ENCODE results near the gene GDAP1L1. TPM values are rescaled to one million over a fixed set of nuclear protein-coding genes. Genes with fewer than 3 reads are reported as not detected.

GDAP1L1 gene
- total RNA-seq, 1 donor from 2014 or later = 111 TPM

DNA sequence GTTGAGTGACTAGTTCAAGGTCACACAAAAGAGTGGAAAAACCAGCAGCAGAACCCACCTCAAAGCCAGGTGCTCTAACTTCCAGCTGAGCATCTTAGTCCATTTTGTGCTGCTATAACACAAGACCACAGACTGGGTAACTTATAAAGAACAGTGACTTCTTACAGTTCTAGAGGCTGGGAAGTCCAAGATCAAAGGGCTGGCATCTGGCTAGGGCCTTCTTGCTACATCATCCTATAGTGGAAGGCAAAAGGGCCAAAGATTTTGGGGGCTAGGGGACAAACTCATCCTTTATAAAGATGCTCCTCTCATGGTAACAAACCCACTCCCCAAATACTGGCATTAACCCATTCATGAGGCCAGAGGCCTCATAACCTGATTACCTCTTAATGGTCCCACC lies 54.2 kb downstream of the GDAP1L1 start:
- TF ChIP-seq, protein P1, sequence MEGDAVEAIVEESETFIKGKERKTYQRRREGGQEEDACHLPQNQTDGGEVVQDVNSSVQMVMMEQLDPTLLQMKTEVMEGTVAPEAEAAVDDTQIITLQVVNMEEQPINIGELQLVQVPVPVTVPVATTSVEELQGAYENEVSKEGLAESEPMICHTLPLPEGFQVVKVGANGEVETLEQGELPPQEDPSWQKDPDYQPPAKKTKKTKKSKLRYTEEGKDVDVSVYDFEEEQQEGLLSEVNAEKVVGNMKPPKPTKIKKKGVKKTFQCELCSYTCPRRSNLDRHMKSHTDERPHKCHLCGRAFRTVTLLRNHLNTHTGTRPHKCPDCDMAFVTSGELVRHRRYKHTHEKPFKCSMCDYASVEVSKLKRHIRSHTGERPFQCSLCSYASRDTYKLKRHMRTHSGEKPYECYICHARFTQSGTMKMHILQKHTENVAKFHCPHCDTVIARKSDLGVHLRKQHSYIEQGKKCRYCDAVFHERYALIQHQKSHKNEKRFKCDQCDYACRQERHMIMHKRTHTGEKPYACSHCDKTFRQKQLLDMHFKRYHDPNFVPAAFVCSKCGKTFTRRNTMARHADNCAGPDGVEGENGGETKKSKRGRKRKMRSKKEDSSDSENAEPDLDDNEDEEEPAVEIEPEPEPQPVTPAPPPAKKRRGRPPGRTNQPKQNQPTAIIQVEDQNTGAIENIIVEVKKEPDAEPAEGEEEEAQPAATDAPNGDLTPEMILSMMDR (IDR thresholded peaks at IDR 0.05; ENCODE audit: partially characterized antibody, unreplicated experiment) = no peak
- DNase-seq = no peak
- Mint-ChIP-seq H3K27me3 (ENCODE audit: unreplicated experiment) (no peaks in the 10 kb centered on the region), H3K4me1 (ENCODE audit: low read depth, unreplicated experiment) (no peaks in the 10 kb centered on the region), H3K9me3 (ENCODE audit: unreplicated experiment) (peaks cover 4% of the 10 kb centered on the region), H3K27ac (ENCODE audit: unreplicated experiment) (no peak overlapping the region), H3K4me3 (ENCODE audit: unreplicated experiment) (no peak overlapping the region), H3K36me3 (ENCODE audit: unreplicated experiment) (no peaks in the 10 kb centered on the region)

DNA sequence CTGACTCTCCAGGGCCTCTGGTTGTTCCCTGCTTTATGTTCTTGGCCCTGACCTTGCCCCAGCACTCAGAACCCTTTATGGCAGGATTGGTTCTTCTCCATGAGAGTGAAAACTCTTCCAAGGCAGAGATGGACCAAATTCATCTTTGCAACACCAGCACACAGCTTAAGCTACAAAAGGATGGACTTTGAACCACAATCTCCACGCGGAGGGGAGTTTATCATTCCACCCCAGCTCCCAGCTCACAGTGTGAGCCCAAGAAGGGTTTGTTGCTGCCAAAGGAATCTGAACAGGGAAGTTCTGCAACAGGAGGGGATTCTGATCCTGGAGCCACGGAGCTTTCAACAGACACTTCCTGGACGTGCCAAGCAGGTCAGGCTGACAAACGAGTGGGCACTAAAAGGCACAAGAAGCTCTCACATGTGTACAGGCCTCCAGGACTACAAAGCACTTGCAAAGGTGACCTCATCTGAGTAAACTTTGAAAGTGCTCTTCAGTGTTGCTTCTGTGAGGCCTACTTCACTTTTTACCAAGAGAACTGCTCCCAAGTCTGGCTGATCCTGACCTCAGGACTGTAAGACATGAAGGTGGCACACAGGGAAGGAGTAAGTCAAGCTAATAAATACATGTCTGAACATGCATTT lies 55.0 kb downstream of the GDAP1L1 start:
- Mint-ChIP-seq H3K36me3 (ENCODE audit: unreplicated experiment) (no peaks in the 10 kb centered on the region), H3K4me1 (ENCODE audit: low read depth, unreplicated experiment) (no peaks in the 10 kb centered on the region), H3K27me3 (ENCODE audit: unreplicated experiment) (no peaks in the 10 kb centered on the region), H3K27ac (ENCODE audit: unreplicated experiment) (no peak overlapping the region), H3K4me3 (ENCODE audit: unreplicated experiment) (no peak overlapping the region), H3K9me3 (ENCODE audit: unreplicated experiment) (peaks cover 4% of the 10 kb centered on the region)
- no peak for DNase-seq
- TF ChIP-seq, protein P1 (IDR thresholded peaks at IDR 0.05; ENCODE audit: partially characterized antibody, unreplicated experiment) = no peak

DNA sequence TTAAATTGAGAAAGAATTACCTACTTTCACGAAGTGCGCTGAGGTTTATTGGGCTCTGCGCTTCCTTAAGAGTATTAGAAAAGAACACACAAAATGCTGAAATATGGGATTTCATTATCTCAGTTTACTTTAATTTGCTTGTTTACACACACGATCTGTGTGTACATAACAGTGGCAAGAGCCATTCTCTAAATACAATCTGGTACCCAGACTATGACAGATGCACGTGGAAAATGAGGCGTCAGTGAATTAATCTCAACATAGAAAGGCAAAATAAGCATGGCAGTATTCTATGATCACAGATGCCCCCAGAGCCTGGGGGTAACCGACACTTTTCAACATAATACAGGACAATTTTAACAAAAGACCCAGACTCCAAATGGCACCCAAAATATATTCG lies 55.6 kb downstream of the GDAP1L1 start:
- TF ChIP-seq, protein P1 (IDR thresholded peaks at IDR 0.05; ENCODE audit: partially characterized antibody, unreplicated experiment) = no peak
- no peak for DNase-seq
- no peaks in the 10 kb centered on the region for H3K36me3 Mint-ChIP-seq (ENCODE audit: unreplicated experiment)
- H3K4me3 Mint-ChIP-seq (ENCODE audit: unreplicated experiment) = no peak overlapping the region
- H3K27me3 Mint-ChIP-seq (ENCODE audit: unreplicated experiment) = no peaks in the 10 kb centered on the region
- no peaks in the 10 kb centered on the region for H3K4me1 Mint-ChIP-seq (ENCODE audit: low read depth, unreplicated experiment)
- H3K9me3 Mint-ChIP-seq (ENCODE audit: unreplicated experiment) = peaks cover 4% of the 10 kb centered on the region
- H3K27ac Mint-ChIP-seq (ENCODE audit: unreplicated experiment) = no peak overlapping the region

DNA sequence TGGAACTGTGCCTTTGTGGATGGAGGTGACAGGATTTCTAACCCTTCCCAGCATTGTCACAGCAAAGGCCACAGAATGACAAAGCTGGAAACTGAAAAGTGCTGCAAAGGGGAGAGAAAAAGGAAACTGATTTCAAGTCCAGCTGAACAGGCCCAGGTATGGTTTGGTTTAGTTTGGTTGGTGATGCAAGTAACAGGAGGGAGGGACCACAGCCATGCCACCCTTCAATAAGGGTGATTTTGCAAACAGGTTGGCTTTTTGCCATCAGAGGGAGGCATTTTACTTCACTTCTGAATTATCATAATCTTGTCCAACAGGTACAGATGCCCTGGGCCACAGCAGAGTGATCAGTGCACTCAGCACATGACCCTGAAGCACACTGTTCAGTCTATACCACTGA lies 57.3 kb downstream of the GDAP1L1 start:
- peaks cover 4% of the 10 kb centered on the region for H3K9me3 Mint-ChIP-seq (ENCODE audit: unreplicated experiment)
- no peaks in the 10 kb centered on the region for H3K27me3 Mint-ChIP-seq (ENCODE audit: unreplicated experiment)
- no peak for DNase-seq
- H3K4me3 Mint-ChIP-seq (ENCODE audit: unreplicated experiment) = no peak overlapping the region
- H3K36me3 Mint-ChIP-seq (ENCODE audit: unreplicated experiment) = no peaks in the 10 kb centered on the region
- H3K27ac Mint-ChIP-seq (ENCODE audit: unreplicated experiment) = no peak overlapping the region
- no peaks in the 10 kb centered on the region for H3K4me1 Mint-ChIP-seq (ENCODE audit: low read depth, unreplicated experiment)
- TF ChIP-seq, protein P1 (IDR thresholded peaks at IDR 0.05; ENCODE audit: partially characterized antibody, unreplicated experiment) = no peak

DNA sequence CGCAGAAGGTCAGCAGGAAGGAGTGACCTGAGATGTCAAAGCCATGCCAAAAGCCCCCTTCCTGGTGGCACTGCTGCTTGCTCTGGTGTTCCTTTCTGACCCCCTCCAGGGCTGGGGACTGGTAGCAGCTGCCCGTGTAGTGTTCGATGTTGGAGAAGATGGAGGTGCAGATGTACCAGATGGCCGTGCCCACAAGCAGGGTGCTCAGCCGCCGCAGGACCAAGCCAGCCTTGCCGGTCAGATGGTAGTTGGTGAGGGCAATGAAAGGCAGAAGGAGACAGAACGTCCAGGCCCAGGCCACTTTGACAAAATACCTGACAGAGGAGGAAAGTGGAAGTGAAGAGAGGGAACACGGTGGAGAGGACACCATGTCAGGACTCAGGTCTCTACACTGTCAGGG lies 59.8 kb downstream of the GDAP1L1 start:
- Mint-ChIP-seq H3K27ac (ENCODE audit: unreplicated experiment) (no peak overlapping the region), H3K36me3 (ENCODE audit: unreplicated experiment) (no peaks in the 10 kb centered on the region), H3K4me3 (ENCODE audit: unreplicated experiment) (no peak overlapping the region), H3K9me3 (ENCODE audit: unreplicated experiment) (peaks cover 11% of the 10 kb centered on the region), H3K27me3 (ENCODE audit: unreplicated experiment) (no peaks in the 10 kb centered on the region), H3K4me1 (ENCODE audit: low read depth, unreplicated experiment) (peaks cover 4% of the 10 kb centered on the region)
- DNase-seq = no peak
- TF ChIP-seq, protein P1 (IDR thresholded peaks at IDR 0.05; ENCODE audit: partially characterized antibody, unreplicated experiment) = no peak

Data from glutamatergic neuron (in vitro differentiated cells).